Embryonic facial prominence (tissue), 1 donor: Measurements from ENCODE around the gene URGCP.
"Not testable (repeated sequence)": the region's sequence is repeated elsewhere in the genome, so short reads cannot be mapped to it uniquely, and the experiment has no call there.

Experiments
- DNase-seq: peaks from one replicate; pipeline ENCODE4 v3.0.0-alpha.2; 2016; ENCODE audit errors: extremely low spot score

The URGCP gene

DNA sequence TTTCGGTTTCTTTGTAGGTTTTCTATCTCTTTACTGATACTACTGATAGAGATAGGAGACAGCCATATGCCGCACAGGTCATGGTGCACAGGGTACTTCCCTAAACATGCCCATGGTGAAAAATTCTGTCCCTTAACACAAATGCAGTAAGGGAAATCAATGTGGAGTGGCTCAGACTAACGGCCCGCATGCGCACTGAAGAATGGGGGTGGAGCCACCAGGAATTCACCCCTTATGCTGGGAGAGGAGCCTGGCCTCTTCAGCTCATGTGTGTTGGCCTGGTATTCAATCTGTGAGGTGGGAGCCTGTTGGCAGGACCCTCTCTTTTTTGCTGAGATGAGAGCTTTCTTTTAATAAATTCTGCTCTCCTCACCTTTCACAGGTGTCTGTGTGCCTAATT is 8.4 kb upstream of the URGCP start:
- no peak for DNase-seq

GRCh38 chr7:43905956-43906330 is 453 bp downstream of the URGCP start:
- no peak for DNase-seq

DNA sequence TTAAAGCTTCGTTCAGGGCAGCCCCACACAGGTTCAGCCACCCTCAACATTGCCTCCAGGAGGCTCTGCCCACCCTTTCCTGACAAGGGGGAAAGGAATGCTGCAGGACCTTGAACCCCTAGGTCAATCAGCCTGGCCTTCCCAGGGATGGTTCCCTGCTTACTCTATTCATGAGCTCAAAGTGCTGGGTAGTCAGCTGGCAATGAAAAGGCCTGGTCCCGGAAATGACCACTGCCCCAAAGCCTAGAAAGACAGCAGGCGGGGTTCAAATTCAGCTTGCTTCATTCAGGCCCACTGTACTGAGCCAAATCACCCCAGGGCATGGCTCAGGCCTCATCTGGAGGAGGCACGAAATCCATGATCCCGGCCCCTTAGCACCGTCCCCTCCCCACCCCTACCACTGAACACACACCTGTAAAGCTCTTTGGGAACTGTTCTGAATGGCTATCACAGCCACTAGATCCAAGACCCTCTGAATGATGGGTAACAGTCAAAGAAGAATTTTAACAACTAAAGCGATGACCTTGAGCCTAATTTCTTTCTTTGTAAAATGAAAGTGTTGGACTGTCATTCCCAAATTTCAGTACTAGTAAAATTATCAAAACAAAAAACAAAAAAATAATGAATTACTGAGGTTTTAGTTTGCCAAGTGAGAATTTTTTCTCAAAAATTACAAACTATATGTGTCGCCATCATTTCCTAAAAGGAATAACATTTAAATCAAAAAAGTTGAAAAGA is 1.0 kb downstream of the URGCP start:
- no peak for DNase-seq

- no peak for DNase-seq
Observed at GRCh38 chr7:43904533-43905208, 1.7 kb downstream of the URGCP start.

DNA sequence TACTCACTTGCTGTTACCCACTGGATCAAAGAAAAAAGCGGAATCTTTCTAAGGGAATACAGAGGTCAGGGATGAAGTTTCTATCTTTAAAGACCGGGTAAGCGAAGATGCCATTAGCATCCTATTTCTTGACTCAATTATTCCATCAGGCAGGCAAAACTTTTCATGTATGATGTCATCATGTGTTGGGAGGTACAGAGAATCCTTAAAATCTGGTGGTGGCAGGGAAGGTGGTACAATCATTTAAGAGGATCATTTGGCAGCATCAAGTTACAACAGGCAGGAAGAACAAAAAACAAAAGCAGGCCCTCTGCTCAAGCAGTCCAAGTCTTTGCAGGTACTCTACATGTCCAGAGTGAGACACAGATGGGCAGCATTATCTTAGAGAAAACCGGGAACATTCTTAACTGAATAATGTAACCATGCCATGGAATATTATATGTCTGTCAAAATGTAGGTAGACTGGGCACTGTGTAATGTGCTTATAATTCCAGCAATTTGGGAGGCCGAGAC is 3.8 kb downstream of the URGCP start:
- DNase-seq = no peak

GRCh38 chr7:43898571-43898970 is 7.8 kb downstream of the URGCP start:
- not testable (repeated sequence) for DNase-seq

DNA sequence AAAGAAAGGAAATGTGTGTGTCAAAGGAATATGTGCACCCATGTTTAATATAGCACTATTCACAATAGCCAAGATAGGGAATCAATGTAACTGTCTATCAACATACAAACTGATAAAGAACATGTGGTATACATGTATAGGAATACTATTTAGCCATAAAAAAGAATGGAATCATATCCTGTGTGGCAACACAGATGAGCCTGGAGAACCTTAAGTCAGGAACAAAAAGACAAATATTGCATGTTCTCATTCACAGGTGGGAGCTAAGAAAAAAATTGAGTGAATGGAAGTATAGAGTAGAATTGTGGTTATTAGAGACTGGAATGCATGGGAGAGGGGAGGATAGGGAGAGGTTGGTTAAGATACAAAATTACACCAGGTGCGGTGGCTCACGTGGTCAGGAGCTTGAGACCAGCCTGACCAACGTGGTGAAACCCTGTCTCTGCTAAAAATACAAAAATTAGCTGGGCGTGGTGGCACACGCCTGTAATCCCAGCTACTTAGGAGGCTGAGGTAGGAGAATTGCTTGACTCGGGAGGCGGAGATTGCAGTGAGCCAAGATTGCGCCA is 10.5 kb downstream of the URGCP start:
- DNase-seq = no peak

GRCh38 chr7:43891069-43891955 is 15.1 kb downstream of the URGCP start:
- no peak for DNase-seq

DNA sequence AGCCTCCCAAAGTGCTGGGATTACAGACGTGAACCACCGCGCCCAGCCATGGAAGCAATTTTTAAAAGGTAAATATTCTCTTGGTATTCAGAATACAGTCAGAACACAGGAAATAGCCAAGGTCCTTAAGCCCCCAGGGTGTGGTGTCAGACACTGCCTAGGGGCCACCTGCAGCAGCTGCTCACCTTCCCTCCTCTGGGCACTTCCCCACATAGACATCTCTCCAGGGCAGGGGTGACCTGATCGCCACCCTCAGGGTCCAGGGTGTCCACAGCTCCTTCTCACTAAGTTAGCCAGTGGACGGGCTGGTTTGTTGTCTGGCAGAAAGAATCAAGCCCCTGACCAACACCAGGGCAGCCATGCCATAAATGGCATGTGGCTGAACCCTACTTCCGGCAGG is 15.9 kb downstream of the URGCP start:
- DNase-seq = no peak

- no peak for DNase-seq
Observed at GRCh38 chr7:43888993-43889945, 17.1 kb downstream of the URGCP start.

DNA sequence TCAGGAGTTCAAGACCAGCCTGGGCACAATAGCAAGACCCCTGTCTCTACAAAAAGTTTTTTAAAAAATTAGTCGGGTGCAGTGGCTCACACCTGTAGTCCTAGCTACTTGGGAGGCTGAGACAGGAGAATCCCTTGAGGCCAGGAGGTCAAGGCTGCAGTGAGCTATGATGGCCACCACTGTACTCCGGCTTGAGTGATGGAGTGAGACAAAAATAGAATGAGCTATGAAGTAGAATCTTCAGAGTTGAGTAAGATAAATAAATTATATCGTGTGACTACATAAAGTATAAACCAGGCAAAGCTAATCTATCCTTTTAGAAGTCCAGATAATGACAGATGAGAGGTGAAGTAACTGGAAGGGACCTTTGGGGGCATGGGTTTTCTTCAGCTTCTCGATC is 21.8 kb downstream of the URGCP start:
- DNase-seq = no peak

DNA sequence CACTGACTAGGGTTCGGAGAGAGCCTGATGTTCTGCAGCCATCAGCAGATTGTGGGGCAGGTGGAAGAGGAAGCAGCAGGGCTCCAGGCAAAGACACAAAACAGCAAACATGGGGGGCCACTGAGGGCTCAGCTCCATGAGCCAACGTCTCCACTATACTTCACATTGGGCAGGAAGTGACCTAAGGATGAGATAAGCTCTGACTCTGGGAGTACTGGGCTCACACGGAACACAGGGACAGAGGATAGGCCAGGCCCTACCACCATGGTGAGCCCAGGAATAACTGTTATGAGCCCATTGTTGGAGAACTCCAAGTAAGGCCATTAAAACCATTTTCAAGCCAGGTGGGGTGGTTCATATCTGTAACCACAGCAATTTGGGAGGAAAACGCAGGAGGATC is 22.2 kb downstream of the URGCP start:
- no peak for DNase-seq

DNA sequence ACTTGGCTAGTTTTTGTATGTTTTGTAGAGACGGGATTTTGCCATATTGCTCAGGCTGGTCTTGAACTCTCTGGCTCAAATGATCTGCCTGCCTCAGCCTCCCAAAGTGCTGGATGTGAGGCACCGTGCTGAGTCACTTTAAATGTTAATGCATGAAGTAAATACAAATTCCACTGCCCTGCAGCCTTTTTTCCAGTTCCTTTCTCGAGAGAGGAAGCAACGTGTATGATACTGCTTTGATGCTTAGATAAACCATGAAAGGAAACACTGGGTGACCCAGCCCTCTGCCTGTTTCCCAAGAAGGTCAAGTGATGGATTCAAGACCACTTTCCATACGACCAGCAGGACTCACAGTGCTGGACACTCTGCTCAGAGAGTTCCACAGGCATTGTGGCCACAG is 25.8 kb downstream of the URGCP start:
- DNase-seq = no peak

DNA sequence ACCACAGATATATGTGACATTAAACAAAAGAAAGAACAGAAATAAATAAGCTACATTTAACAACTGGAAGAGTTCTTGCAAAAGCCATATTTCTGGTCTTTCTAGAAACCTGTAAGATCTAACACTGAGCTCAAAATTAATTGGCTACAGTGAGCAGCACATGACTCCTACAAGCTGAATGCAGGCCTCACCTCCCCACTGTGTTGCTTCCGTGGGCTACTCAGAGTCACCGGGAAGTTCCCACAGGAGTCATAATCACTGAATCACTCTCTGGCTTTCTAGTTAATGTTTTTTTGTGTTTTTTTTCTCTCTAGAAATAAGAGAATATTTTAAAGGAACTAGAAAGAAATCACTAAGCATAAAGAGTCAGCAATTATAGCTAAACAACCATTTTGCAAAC is 26.9 kb downstream of the URGCP start:
- no peak for DNase-seq

- no peak for DNase-seq
Observed at GRCh38 chr7:43878867-43879266, 27.5 kb downstream of the URGCP start.

GRCh38 chr7:43877968-43878864 is 28.2 kb downstream of the URGCP start:
- no peak for DNase-seq

- no peak for DNase-seq
Observed at GRCh38 chr7:43876976-43877745, 29.2 kb downstream of the URGCP start.

DNA sequence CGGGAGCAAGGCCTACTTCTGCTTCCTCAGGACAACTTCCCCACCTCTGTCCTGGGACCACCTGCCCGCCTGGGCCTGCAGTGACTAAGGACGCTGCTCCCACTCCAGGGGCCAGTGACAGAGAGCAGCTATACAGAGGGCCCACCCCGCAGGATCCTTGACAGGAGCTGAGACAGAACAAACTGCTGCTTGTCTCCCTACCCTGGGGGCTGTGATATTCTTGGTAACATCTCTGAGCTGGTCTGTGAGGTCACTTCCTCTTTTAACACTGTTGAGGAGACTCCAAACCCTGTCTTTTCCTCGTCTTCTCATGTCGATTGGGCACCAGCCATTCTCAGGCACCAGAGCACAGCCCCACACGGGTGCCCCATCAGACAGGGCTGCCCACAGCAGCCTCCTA is 30.2 kb downstream of the URGCP start:
- no peak for DNase-seq

DNA sequence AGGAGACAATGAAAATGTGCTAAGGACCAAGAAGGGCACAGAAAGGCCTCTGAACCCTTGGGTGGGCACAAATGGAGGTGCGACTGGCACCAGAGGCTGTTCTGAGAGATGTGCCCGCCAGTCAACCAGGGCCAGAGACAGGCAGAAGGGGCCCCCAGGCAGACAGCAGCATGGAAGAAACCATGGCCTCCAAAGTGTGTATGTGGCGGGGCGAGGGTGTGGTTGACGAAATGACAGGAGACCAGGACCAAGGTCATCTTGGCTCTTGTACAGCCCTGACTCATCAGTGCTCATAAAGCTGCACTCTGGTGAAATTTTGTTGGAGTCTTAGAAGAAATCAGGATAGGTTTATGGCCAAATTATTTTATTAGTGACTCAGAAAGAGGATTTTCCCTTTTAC is 33.1 kb downstream of the URGCP start:
- DNase-seq = no peak
